DOHH2 (cell line): ENCODE measurements around the gene WFIKKN2.

ENCODE experiments used
- EZH2phosphoT487 ChIP-seq: fragments of 200-600 bp; sonication (generic); IDR thresholded peaks from 2 replicates; pipeline ENCODE4 v1.6.1; 2017; ENCODE audit warnings: borderline replicate concordance, mild to moderate bottlenecking, antibody characterized with exemption, low read length, moderate library complexity, mixed read lengths
- TF ChIP-seq, protein P1 (sequence below): fragments of 200-600 bp; sonication (generic); IDR thresholded peaks from one replicate; pipeline ENCODE4 v1.5.1; 2014; ENCODE audit warnings: antibody characterized with exemption, mild to moderate bottlenecking, low read depth, low read length; ENCODE audit not compliant: poor library complexity, severe bottlenecking

DNA sequence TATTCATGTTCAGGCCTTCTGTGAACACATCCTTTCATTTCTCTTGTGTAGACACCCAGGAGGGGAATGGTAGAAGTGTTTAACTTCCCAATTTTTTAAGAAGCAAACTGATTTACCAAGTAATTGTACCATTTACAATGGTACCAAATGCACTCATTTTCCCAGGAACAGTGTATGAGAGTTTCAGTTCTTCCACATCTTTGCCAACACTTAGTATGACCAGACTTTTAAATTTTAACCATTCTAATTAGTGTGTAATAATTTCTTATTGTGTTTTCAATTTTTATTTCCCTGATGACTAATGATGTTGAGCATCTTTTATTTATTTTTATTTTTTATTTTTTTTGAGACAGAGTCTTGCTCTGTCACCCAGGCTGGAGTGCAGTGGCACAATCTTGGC, 10.2 kb upstream of the WFIKKN2 start:
- TF ChIP-seq, protein P1, sequence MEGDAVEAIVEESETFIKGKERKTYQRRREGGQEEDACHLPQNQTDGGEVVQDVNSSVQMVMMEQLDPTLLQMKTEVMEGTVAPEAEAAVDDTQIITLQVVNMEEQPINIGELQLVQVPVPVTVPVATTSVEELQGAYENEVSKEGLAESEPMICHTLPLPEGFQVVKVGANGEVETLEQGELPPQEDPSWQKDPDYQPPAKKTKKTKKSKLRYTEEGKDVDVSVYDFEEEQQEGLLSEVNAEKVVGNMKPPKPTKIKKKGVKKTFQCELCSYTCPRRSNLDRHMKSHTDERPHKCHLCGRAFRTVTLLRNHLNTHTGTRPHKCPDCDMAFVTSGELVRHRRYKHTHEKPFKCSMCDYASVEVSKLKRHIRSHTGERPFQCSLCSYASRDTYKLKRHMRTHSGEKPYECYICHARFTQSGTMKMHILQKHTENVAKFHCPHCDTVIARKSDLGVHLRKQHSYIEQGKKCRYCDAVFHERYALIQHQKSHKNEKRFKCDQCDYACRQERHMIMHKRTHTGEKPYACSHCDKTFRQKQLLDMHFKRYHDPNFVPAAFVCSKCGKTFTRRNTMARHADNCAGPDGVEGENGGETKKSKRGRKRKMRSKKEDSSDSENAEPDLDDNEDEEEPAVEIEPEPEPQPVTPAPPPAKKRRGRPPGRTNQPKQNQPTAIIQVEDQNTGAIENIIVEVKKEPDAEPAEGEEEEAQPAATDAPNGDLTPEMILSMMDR: no peak
- TF ChIP-seq EZH2phosphoT487: no peak
